Lung (tissue), 12 donors: ENCODE results near the gene WDR44. TPM values are rescaled to one million over a fixed set of nuclear protein-coding genes. Genes with fewer than 3 reads are reported as not detected.

Experiments used
- ATAC-seq: fragments of 200-7000 bp; cut with Tn5 transposase; one replicate; pipeline ENCODE4 v1.9.1; 2020; ENCODE audit warnings: moderate number of reproducible peaks; ENCODE audit not compliant: insufficient read depth, low FRiP score
- DNase-seq, 3 donors: peaks; one replicate each; pipeline ENCODE4 v3.0.0-alpha.2; 2013 to 2017
- H3K27ac ChIP-seq, 2 donors: one replicate each; pipeline ENCODE4 v1.5.1; 2013; ENCODE audit warnings: mild to moderate bottlenecking in 2 of 2, moderate library complexity in 2 of 2, control low read depth in 1 of 2, inconsistent platforms in 1 of 2, low read depth in 1 of 2, low read length in 1 of 2
- H3K27me3 ChIP-seq, 3 donors: one replicate each; pipeline ENCODE4 v1.5.1; 2013; ENCODE audit warnings: low read length in 2 of 3; ENCODE audit not compliant: control insufficient read depth in 3 of 3, insufficient read depth in 3 of 3
- H3K36me3 ChIP-seq, 4 donors: one replicate each; pipeline ENCODE4 v1.5.1; 2013; ENCODE audit warnings: low read length in 4 of 4, mild to moderate bottlenecking in 1 of 4, moderate library complexity in 1 of 4; ENCODE audit not compliant: control insufficient read depth in 4 of 4, insufficient read depth in 4 of 4
- H3K4me1 ChIP-seq, 5 donors: one replicate each; pipeline ENCODE4 v1.5.1; 2013; ENCODE audit warnings: low read length in 5 of 5, mild to moderate bottlenecking in 2 of 5, moderate library complexity in 1 of 5; ENCODE audit not compliant: control insufficient read depth in 5 of 5, insufficient read depth in 5 of 5
- H3K4me3 ChIP-seq: one replicate; pipeline ENCODE4 v1.5.1; 2013; ENCODE audit warnings: mild to moderate bottlenecking, control low read depth, moderate library complexity
- H3K9ac ChIP-seq, 2 donors: one replicate each; pipeline ENCODE4 v1.5.1; 2013; ENCODE audit warnings: low read length in 2 of 2, control low read depth in 1 of 2; ENCODE audit not compliant: insufficient read depth in 1 of 2
- H3K9me3 ChIP-seq, 4 donors: one replicate each; pipeline ENCODE4 v1.5.1; 2013; ENCODE audit warnings: low read length in 3 of 4, mild to moderate bottlenecking in 1 of 4, moderate library complexity in 1 of 4; ENCODE audit not compliant: control insufficient read depth in 4 of 4, insufficient read depth in 3 of 4
- WGBS, 2 donors: extraction: QIAGEN DNeasy Blood & Tissue Kit; methylation state at CpG; one replicate each; pipeline ENCODE4 v1.1.7; 2013; 5-methylcytosine and 5-hydroxymethylcytosine counted together
- polyA plus RNA-seq, 2 donors: library from polyadenylated mRNA; stranded (reverse); fragments of 200-250 nt; gene quantifications; one replicate each; pipeline ENCODE4 v1.2.1, GENCODE V29; 2013
- total RNA-seq, 2 donors: library from RNA; depleted of rRNA in 1 of 2; stranded (reverse); fragments of >200 nt in 1 of 2; gene quantifications; one replicate each; pipeline ENCODE4 v1.2.1, GENCODE V29; 2014 to 2021
- TF ChIP-seq, protein P1 (sequence below): IDR thresholded peaks from 2 replicates; pipeline ENCODE4 v1.5.1; 2012; ENCODE audit warnings: mild to moderate bottlenecking; ENCODE audit errors: control extremely low read depth, extremely low read depth
- donor health status: control.
- donor health status: control.
- donor health status: Bipolar disorder and iron deficiency.
- donor health status: healthy.
- donor health status: DM: yes; HTN: yes; CAD: no.

Gene WDR44
- total and polyA plus RNA-seq, 4 donors: 3.0 to 15.8 (median 10.2) TPM

DNA sequence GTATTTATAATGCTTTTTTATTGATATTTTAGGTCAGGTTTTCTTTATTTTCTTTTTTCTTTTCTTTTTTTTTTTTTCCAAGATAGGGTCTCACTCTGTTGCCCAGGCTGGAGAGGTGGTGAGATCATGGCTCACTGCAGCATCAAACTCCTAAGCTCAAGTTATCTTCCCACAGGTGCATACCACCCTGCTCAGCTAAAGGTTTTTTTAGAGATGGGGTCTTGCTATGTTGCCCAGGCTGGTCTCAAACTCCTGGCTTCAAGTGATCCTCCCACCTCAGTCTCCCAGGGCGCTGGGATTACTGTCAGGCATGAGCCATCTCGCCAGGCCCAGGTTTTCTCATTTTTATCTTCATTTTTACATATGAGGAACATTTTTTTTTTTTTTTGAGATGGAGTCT lies 3.3 kb downstream of the WDR44 start:
- Histone ChIP-seq H3K4me3 (no peak overlapping the region), H3K4me1 (peaks cover 0 to 10% (median 0%) of the 10 kb centered on the region in 5 donors), H3K36me3 (no peaks in the 10 kb centered on the region), H3K9ac (no peak overlapping the region), H3K27me3 (no peaks in the 10 kb centered on the region), H3K27ac (no peak overlapping the region), H3K9me3 (peaks cover 0 to 2% (median 0%) of the 10 kb centered on the region in 4 donors)
- DNase-seq (no peak), ATAC-seq (no peak)
- TF ChIP-seq, protein P1, sequence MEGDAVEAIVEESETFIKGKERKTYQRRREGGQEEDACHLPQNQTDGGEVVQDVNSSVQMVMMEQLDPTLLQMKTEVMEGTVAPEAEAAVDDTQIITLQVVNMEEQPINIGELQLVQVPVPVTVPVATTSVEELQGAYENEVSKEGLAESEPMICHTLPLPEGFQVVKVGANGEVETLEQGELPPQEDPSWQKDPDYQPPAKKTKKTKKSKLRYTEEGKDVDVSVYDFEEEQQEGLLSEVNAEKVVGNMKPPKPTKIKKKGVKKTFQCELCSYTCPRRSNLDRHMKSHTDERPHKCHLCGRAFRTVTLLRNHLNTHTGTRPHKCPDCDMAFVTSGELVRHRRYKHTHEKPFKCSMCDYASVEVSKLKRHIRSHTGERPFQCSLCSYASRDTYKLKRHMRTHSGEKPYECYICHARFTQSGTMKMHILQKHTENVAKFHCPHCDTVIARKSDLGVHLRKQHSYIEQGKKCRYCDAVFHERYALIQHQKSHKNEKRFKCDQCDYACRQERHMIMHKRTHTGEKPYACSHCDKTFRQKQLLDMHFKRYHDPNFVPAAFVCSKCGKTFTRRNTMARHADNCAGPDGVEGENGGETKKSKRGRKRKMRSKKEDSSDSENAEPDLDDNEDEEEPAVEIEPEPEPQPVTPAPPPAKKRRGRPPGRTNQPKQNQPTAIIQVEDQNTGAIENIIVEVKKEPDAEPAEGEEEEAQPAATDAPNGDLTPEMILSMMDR: no peak
- WGBS, 2 donors: 67 to 98% methylated on average over 2 of the region's 2 CpGs

DNA sequence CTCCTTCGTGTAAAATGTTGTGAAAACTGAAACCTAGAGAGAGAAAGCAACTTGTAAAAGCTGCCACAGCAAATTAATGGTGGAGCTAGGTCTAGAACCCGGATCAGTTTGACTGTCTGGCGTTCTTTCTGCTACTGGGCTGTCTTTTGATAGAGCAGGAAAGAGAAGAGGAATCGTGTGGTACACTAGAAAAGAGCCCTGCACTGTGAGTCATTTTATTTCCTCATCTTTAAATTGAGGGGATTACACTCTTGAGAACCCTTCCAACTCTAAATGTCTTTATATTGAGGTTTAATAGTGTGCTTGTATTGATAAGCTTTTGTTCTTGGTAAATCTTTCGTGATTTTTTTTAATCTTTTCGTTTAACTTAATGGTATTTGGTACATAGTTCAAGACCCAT lies 4.3 kb downstream of the WDR44 start:
- Histone ChIP-seq H3K4me1 (peaks cover 0 to 12% (median 0%) of the 10 kb centered on the region in 5 donors), H3K27me3 (no peaks in the 10 kb centered on the region), H3K4me3 (no peak overlapping the region), H3K36me3 (no peaks in the 10 kb centered on the region), H3K9ac (no peak overlapping the region), H3K9me3 (peaks cover 0 to 2% (median 0%) of the 10 kb centered on the region in 4 donors), H3K27ac (no peak overlapping the region)
- no peak for ATAC-seq
- WGBS, 2 donors: 30 to 46% methylated on average over 6 of the region's 6 CpGs
- no peak for DNase-seq
- TF ChIP-seq, protein P1: no peak

DNA sequence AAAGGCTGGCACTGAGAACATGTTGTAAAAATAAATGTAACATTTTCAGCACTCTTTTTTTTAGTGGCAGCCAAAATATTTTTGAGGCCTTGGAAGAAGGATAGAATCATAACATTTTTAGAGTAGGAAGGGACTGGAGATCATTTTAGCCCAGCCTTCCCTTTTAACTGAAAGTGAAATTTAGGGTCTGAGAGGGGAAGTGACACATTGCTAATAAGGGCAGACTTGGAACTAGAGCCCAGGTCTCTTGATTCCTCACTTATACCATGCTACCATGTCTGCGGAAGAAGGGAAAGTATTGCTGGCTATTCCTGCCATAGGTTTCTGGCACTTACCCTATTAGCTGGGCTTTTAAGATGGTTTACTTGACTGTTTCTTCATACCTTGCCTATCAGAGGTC lies 4.8 kb downstream of the WDR44 start:
- WGBS, 2 donors: 36 to 77% methylated on average over 1 of the region's 1 CpG
- no peaks in the 10 kb centered on the region for H3K36me3 ChIP-seq
- H3K9me3 ChIP-seq: peaks cover 0 to 2% (median 0%) of the 10 kb centered on the region in 4 donors
- H3K4me1 ChIP-seq: peaks cover 0 to 17% (median 0%) of the 10 kb centered on the region in 5 donors
- H3K9ac ChIP-seq: no peak overlapping the region
- no peak overlapping the region for H3K4me3 ChIP-seq
- TF ChIP-seq, protein P1: no peak
- peak overlapping the region in 1 of 2 donors; percentile 21 for H3K27ac ChIP-seq
- no peak for DNase-seq
- H3K27me3 ChIP-seq: no peaks in the 10 kb centered on the region
- ATAC-seq: no peak

DNA sequence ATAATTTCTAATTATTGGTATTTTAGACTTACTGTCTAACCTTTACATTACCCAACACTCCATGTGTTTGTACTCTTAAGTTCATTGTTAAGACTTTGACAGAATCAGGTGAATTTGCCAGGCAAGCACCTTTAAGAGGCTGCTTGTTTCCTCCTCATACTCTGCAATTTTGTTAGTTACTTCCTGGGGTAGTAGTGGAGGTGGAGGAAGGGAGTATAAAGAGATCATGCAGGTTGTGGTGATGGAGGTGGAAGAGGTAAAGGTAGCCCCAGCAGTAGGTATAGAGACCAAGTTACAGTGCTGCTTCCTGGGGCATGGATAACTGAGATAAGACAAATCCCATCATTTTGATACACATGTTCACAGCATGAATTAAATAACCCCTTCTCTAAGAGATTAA lies 6.7 kb downstream of the WDR44 start:
- ATAC-seq (no peak), DNase-seq (no peak)
- Histone ChIP-seq H3K9ac (no peak overlapping the region), H3K27ac (no peak overlapping the region), H3K36me3 (no peaks in the 10 kb centered on the region), H3K4me1 (peaks cover 0 to 17% (median 0%) of the 10 kb centered on the region in 5 donors), H3K27me3 (no peaks in the 10 kb centered on the region), H3K9me3 (peaks cover 0 to 2% (median under 1%) of the 10 kb centered on the region in 4 donors), H3K4me3 (no peak overlapping the region)
- TF ChIP-seq, protein P1: no peak
